ENCODE results near the gene DLGAP1.

Gene DLGAP1

GRCh38 chr18:3924455-3924854 lies 530.7 kb downstream of the DLGAP1 start:
- no peak for DNase-seq

DNA sequence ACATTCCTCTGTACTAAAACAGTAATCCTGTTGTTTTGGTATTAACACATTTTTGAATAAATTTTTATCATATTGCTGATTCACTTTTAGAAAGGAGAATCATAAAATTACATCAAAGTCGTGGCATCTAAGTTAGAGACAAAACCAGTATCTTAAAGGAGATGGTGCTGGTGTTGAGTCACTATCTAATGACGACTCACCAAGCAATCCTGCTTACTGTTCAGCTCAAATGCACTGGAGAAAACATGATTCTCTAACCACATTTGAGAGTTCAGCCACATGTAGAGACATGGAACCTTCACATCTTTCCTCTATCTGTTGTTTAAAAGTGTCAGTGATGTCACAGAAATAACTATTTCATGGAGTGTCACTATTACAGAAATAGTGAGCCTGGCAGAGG lies 531.4 kb downstream of the DLGAP1 start:
- DNase-seq: no peak

- no peak for DNase-seq
Observed at GRCh38 chr18:3921826-3922225, 533.3 kb downstream of the DLGAP1 start.

DNA sequence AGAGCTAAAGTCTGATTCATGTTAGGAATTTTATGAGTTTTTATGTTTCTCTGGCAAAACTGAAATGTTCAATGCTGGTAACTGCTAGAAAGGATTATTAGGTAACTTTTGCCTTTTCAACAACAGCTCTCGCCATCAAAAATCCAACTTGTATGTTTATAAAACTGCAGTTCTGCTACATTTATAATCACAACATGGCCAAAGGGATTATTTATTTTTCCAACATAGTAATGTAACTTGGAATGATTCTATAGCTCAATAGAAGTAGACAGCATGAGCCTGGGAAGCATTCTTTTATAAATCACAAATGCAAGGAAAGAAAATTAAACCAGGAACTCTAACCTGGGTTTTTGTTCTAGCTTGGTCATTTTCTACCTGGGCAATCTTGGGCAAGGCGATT lies 534.3 kb downstream of the DLGAP1 start:
- DNase-seq: no peak

DNA sequence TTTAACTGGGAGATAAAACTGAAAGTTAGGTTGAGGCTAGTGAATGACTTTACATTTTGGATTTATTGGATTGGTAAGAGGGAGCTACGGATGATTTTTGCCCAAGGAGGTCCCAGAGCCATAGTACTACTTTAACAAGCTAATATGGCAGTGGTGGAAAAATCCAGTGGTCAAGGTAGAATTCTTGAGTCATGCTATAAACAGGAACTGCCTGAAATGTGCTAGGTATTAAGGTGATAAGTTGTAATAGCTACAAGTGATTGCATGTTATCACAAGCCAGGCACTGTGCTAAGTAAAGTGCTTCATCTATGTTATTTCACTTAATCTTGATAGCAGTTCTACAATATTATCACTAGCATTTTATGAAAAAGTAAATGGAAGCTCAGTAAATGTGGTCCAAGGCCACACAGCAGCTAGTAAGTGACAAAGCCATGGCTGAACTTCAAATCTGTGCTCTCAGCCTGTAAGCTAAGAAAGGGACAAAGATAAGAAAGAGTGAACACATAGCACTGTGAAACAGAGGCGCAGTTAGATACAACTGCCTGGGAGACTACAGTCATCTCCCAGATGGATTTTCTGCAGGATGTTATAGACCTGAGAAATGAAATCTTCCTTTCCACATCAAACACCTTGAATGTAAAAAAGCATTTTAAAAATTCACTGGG lies 535.6 kb downstream of the DLGAP1 start:
- no peak for DNase-seq

GRCh38 chr18:3916082-3916481 lies 539.0 kb downstream of the DLGAP1 start:
- no peak for DNase-seq

GRCh38 chr18:3914833-3915610 lies 540.1 kb downstream of the DLGAP1 start:
- DNase-seq: peak; percentile 46

GRCh38 chr18:3914109-3914508 lies 541.0 kb downstream of the DLGAP1 start:
- DNase-seq: no peak

- no peak for DNase-seq
Observed at GRCh38 chr18:3912705-3913104, 542.4 kb downstream of the DLGAP1 start.

DNA sequence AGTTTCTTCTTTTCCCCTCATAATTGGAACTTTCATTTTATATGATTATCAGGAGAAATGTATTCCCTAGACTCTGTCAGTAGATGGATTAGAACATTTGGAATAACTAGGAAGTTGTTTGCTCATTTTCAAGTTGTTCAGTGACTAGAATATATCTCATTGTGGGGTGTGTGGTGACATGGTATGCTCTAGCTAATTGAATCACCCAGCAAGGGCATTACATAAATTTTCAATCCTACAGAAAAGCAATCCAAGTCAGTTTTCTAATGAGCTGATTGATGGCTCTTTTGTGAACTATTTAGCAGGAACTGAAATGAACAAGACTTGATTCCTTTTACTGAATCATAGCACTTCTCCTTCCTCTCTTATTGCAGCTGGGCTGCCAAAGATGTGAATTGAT lies 543.7 kb downstream of the DLGAP1 start:
- DNase-seq: no peak

- no peak for DNase-seq
Observed at GRCh38 chr18:3910512-3910911, 544.6 kb downstream of the DLGAP1 start.

DNA sequence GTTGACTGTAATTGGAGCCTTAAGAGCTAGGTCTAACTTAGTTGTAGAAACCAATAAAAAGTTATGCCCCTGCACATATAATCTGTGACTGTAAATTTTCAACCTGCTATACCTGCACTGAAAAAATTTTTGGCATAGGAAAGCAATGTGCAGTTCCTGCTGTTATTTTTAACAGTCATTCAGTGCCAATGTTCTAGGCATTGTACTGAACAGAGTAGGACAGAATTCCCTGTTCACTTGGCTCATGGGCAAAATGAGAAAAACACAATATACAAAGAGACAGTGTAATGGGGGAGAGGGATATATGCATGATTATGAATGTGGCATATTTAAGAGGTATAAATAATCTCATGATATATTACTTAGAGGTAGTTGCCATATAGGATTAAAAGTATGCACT lies 547.2 kb downstream of the DLGAP1 start:
- no peak for DNase-seq

GRCh38 chr18:3906116-3906750 lies 548.9 kb downstream of the DLGAP1 start:
- DNase-seq: no peak

- DNase-seq: no peak
Observed at GRCh38 chr18:3903337-3903736, 551.8 kb downstream of the DLGAP1 start.

DNA sequence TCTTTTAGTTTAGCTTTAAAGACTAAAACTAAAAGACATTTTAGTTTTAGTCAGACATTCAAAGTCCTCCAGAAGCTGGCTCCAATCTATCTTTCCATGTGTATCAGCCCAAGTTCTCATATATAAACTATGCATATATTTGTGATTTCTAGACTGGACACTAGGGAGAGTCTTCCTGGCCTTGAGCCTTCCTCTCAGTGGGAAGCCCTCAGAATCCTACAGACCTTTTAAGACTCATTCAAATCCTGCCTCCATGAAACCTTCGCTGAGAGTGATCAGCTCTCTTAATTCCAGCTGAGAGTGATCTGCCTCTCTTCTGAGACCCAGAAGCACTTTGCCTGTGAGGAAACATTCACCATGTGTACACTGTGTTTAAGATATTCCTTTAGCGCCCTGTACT lies 552.4 kb downstream of the DLGAP1 start:
- no peak for DNase-seq

DNA sequence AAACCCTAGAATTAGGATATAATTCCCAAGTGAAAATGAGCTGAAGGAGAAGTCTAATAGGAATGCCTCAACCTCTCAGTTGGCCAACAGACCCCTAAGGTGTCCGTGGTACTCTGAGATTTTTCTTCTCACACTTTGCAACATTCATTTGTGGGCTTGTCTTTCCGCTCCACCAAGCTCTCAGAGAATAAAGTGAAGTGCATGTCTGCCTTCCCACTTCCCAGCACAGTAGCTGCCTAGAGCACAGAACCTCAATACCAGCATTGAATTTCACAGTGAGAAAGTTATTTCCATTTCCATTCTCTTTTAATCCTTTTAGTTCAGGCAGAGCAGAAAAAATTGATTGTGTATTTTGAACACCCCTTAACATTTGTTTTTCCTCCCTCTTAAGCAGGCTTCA lies 553.3 kb downstream of the DLGAP1 start:
- no peak for DNase-seq

- no peak for DNase-seq
Observed at GRCh38 chr18:3901042-3901441, 554.1 kb downstream of the DLGAP1 start.

DNA sequence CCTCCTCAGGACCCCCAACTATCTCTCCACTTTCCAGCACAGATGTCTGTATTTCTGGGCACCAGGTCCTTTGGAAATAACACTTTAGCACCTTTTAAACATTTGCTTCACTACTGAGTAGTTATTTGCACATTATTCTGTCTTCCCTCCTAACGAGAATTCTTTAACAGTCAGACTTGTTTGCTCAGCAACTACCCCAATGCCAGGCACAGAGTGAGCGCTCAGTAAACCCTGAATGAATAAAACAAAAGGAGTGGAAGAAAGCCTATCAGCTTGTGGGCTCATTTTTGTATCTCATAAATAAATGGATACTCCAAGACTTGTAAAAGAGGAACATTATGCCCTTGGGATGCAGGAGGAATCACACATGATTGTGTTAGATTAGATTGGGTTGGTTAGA lies 554.8 kb downstream of the DLGAP1 start:
- no peak for DNase-seq

GRCh38 chr18:3898861-3899613 lies 556.1 kb downstream of the DLGAP1 start:
- DNase-seq: no peak

- no peak for DNase-seq
Observed at GRCh38 chr18:3892152-3892551, 563.0 kb downstream of the DLGAP1 start.

- no peak for DNase-seq
Observed at GRCh38 chr18:3891245-3891644, 563.9 kb downstream of the DLGAP1 start.

- no peak for DNase-seq
Observed at GRCh38 chr18:3889803-3890202, 565.3 kb downstream of the DLGAP1 start.

- no peak for DNase-seq
Observed at GRCh38 chr18:3889121-3889520, 566.0 kb downstream of the DLGAP1 start.
